Panc1 (cell line): ENCODE measurements around the gene PKD1L1. TPM values are rescaled to one million over a fixed set of nuclear protein-coding genes. Genes with fewer than 3 reads are reported as not detected.
"Not testable (repeated sequence)": the region's sequence is repeated elsewhere in the genome, so short reads cannot be mapped to it uniquely, and the experiment has no call there.

Experiments used
- ATAC-seq: fragments of 200-7000 bp; cut with Tn5 transposase; 2 replicates; pipeline ENCODE4 v1.9.1; 2020; ENCODE audit warnings: mild to moderate bottlenecking, moderate library complexity
- BruUV-seq: library from RNA; stranded (reverse); fragments of 400-500 nt; replicated peaks from 2 replicates; lab custom pipeline; 2021; lab: Mats Ljungman, UMichigan
- CTCF ChIA-PET: fragments of 300-600 bp; sonication (Branson Sonifier 250); formaldehyde crosslinking; loops from one replicate; lab custom pipeline; 2022; ENCODE audit warnings: antibody characterized with exemption; lab: Charles Lee
- POLR2A ChIA-PET: fragments of 300-600 bp; sonication (Branson Sonifier 250); formaldehyde crosslinking; loops from one replicate; lab custom pipeline; 2022; ENCODE audit warnings: antibody characterized with exemption; lab: Charles Lee
- DNase-seq: peaks from one replicate; pipeline ENCODE4 v3.0.0-alpha.2; 2010; ENCODE audit warnings: low read depth, low spot score
- H3K27ac ChIP-seq: 2 replicates; pipeline ENCODE4 v1.5.1; 2011; ENCODE audit warnings: mild to moderate bottlenecking, low read length, inconsistent platforms
- H3K27me3 ChIP-seq: fragments of 200-500 bp; sonication (Bioruptor generic); 2 replicates; pipeline ENCODE4 v1.6.0; 2014; ENCODE audit warnings: low read length, inconsistent platforms; ENCODE audit not compliant: control insufficient read depth, insufficient read depth
- H3K36me3 ChIP-seq: fragments of 200-500 bp; sonication (Bioruptor generic); 2 replicates; pipeline ENCODE4 v1.5.1; 2014; ENCODE audit warnings: inconsistent platforms, mild to moderate bottlenecking, low read length, moderate library complexity; ENCODE audit not compliant: control insufficient read depth, insufficient read depth
- H3K4me1 ChIP-seq: 2 replicates; pipeline ENCODE4 v1.5.1; 2011; ENCODE audit warnings: inconsistent platforms, mild to moderate bottlenecking, low read length, moderate library complexity; ENCODE audit not compliant: control insufficient read depth, insufficient read depth
- H3K4me3 ChIP-seq, 2 experiments: 2 replicates each; pipeline ENCODE4 v1.5.1; 2011 to 2012; ENCODE audit warnings: low read depth in 2 of 2, low read length in 2 of 2, mild to moderate bottlenecking in 2 of 2, inconsistent platforms in 1 of 2, moderate library complexity in 1 of 2
- H3K9me3 ChIP-seq: fragments of 200-500 bp; sonication (Bioruptor generic); 2 replicates; pipeline ENCODE4 v1.5.1; 2014; ENCODE audit warnings: low read depth, mild to moderate bottlenecking, inconsistent platforms, low read length, moderate library complexity; ENCODE audit not compliant: control insufficient read depth, insufficient read depth
- POLR2AphosphoS5 ChIP-seq: IDR thresholded peaks from 2 replicates; pipeline ENCODE4 v1.6.1; 2012; ENCODE audit warnings: mild to moderate bottlenecking, low read depth, low read length, moderate library complexity
- SIN3A ChIP-seq: IDR thresholded peaks from 2 replicates; pipeline ENCODE4 v1.6.1; 2012; ENCODE audit warnings: low read depth, mild to moderate bottlenecking, low read length, moderate library complexity, borderline replicate concordance; ENCODE audit not compliant: insufficient read depth
- TCF7L2 ChIP-seq: IDR thresholded peaks from 2 replicates; pipeline ENCODE4 v1.6.1; 2011; ENCODE audit warnings: mild to moderate bottlenecking, low read depth, low read length, inconsistent platforms
- in situ Hi-C: cut with HindIII; loops from 2 replicates; pipeline ENCODE4 v1.10.0; 2016; ENCODE audit warnings: low sequenced_read_pairs, low pct_unique_long_range_greater_than_20kb
- intact Hi-C: fragments of 100-400 bp; cut with micrococcal nuclease; formaldehyde crosslinking; loops from one replicate; pipeline ENCODE4 v1.10.0; 2022; ENCODE audit not compliant: unreplicated experiment
- total RNA-seq: library from RNA; stranded (reverse); gene quantifications from one replicate; pipeline ENCODE4 v1.2.1, GENCODE V29; 2021; ENCODE audit not compliant: unreplicated experiment
- TF ChIP-seq, protein P1 (sequence below): fragments of 450-650 bp; IDR thresholded peaks from 2 replicates; pipeline ENCODE4 v1.5.1; 2017; ENCODE audit warnings: mild to moderate bottlenecking
- TF ChIP-seq, protein P2 (sequence below), 2 experiments: IDR thresholded peaks; 2 replicates each; pipeline ENCODE4 v1.6.1; 2011 to 2012; ENCODE audit warnings: low read depth in 2 of 2, control low read depth in 1 of 2, low read length in 1 of 2, mild to moderate bottlenecking in 1 of 2, moderate library complexity in 1 of 2; ENCODE audit not compliant: insufficient read depth in 1 of 2

Gene PKD1L1
- total RNA-seq, 1 experiment from 2014 or later: 2.2 TPM

DNA sequence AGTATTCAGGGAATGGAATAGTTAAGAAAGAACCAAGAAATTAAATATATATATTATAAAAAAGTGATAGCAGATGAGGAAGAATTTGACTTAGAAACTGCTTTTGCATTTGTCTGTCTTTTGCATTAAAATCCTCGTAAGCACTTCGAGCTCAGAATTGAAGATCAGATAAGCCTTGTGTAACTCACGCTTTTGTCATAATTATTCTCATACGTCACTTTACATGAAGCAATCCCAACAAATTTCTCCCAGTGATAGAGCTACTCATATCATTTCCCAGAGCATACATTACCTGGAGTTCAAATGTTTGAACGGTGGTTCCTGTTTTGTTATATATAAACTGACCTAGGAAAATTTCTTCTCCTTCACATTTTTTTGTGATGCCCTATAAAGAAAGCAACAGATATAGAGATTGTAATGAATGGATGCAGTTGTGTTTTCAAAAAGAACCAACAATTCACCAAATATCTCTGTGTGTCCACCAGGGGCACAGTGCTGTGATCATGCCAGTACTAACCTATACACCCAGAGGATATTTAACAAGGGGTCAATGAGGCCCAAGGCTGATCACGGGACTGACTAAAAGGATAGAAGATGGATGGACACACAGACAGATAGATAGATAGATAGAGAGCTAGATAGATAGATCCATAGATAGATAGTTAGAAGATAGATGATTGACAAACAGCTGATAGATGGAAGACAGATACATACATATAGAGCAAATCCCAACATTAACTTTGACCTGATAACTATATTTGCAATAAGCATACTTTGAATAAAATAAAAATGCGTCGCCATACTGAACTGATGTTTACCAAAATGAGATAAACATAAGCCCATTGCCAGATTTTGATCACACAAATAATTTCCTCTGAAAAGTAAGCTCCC is 40.5 kb upstream of the PKD1L1 start:
- H3K27me3 ChIP-seq: no peaks in the 10 kb centered on the region
- peaks cover 22% of the 10 kb centered on the region for H3K4me1 ChIP-seq
- no peak overlapping the region for H3K4me3 ChIP-seq
- no peak for ATAC-seq
- H3K36me3 ChIP-seq: no peaks in the 10 kb centered on the region
- DNase-seq: no peak
- POLR2A ChIA-PET: interaction anchor here (0.7 kb wide), 1 partner anchor 132 kb away, joined by 3 read pairs; no protein-coding TSS in a partner anchor
- H3K27ac ChIP-seq: no peak overlapping the region; the same call in 1 of the 2 replicates
- no TSS peak for BruUV-seq
- no peak for TF ChIP-seq TCF7L2
- no peak for TF ChIP-seq SIN3A
- TF ChIP-seq, protein P1, sequence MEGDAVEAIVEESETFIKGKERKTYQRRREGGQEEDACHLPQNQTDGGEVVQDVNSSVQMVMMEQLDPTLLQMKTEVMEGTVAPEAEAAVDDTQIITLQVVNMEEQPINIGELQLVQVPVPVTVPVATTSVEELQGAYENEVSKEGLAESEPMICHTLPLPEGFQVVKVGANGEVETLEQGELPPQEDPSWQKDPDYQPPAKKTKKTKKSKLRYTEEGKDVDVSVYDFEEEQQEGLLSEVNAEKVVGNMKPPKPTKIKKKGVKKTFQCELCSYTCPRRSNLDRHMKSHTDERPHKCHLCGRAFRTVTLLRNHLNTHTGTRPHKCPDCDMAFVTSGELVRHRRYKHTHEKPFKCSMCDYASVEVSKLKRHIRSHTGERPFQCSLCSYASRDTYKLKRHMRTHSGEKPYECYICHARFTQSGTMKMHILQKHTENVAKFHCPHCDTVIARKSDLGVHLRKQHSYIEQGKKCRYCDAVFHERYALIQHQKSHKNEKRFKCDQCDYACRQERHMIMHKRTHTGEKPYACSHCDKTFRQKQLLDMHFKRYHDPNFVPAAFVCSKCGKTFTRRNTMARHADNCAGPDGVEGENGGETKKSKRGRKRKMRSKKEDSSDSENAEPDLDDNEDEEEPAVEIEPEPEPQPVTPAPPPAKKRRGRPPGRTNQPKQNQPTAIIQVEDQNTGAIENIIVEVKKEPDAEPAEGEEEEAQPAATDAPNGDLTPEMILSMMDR: peak; percentile 82
- CTCF ChIA-PET: interaction anchor here (0.6 kb wide), 3 partner anchors 11 to 1393 kb away, joined by 3 to 12 read pairs (median 3); no protein-coding TSS in a partner anchor
- in situ Hi-C loops (no loop called here), intact Hi-C loops (no loop called here)
- H3K9me3 ChIP-seq: no peaks in the 10 kb centered on the region

DNA sequence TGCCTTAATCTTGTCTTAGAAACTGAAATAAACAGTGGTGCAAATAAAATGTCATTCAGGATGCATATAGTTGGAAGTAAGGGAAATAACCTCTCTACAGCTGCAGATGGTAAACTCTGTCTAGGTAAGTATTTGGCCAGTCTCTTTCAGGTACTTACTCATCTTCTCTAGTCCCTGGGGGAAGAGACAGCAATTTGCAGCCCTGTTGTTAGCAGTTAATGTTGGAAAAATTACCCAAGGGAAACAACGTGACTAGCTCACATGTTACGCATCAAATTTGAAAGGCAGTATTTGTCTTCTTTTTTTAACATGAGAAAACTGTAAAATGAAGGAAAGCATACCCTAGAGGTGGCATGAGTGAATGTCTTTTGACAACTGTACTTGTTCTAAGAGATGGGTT is 34.3 kb upstream of the PKD1L1 start:
- in situ Hi-C loops (no loop called here), intact Hi-C loops (no loop called here)
- BruUV-seq: no TSS peak

DNA sequence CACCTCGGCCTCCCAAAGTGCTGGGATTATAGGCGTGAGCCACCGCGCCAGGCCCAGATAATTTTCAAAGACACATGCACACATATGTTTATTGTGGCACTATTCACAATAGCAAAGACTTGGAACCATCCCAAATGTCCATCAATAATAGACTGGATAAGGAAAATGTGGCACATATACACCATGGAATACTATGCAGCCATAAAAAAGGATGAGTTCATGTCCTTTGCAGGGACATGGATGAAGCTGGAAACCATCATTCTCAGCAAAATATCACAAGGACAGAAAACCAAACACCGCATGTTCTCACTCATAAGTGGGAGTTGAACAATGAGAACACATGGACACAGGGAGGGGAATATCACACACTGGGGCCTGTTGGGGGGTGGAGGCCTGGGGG is 32.4 kb upstream of the PKD1L1 start:
- POLR2A ChIA-PET, CTCF ChIA-PET, ATAC-seq: not testable (repeated sequence)

More for the DNA sequence above, 34.3 kb upstream of the PKD1L1 start:
- ChIA-PET CTCF (interaction anchor here (0.5 to 0.7 kb wide), 3 partner anchors 101 to 723 kb away, joined by 3 to 5 read pairs (median 3); no protein-coding TSS in a partner anchor), POLR2A (no interaction called here)
- DNase-seq: no peak
- peaks cover 5% of the 10 kb centered on the region; the same call in 1 of the 2 replicates for H3K36me3 ChIP-seq
- TF ChIP-seq TCF7L2 (no peak), SIN3A (no peak), POLR2AphosphoS5 (no peak)
- TF ChIP-seq, protein P1: no peak
- TF ChIP-seq, protein P2, sequence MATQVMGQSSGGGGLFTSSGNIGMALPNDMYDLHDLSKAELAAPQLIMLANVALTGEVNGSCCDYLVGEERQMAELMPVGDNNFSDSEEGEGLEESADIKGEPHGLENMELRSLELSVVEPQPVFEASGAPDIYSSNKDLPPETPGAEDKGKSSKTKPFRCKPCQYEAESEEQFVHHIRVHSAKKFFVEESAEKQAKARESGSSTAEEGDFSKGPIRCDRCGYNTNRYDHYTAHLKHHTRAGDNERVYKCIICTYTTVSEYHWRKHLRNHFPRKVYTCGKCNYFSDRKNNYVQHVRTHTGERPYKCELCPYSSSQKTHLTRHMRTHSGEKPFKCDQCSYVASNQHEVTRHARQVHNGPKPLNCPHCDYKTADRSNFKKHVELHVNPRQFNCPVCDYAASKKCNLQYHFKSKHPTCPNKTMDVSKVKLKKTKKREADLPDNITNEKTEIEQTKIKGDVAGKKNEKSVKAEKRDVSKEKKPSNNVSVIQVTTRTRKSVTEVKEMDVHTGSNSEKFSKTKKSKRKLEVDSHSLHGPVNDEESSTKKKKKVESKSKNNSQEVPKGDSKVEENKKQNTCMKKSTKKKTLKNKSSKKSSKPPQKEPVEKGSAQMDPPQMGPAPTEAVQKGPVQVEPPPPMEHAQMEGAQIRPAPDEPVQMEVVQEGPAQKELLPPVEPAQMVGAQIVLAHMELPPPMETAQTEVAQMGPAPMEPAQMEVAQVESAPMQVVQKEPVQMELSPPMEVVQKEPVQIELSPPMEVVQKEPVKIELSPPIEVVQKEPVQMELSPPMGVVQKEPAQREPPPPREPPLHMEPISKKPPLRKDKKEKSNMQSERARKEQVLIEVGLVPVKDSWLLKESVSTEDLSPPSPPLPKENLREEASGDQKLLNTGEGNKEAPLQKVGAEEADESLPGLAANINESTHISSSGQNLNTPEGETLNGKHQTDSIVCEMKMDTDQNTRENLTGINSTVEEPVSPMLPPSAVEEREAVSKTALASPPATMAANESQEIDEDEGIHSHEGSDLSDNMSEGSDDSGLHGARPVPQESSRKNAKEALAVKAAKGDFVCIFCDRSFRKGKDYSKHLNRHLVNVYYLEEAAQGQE (IDR thresholded peaks at IDR 0.05; ENCODE audit: insufficient read depth in 1 of 2, low read depth in 2 of 2, low read length in 1 of 2): no peak
- ATAC-seq: no peak
- H3K27me3 ChIP-seq: no peaks in the 10 kb centered on the region
- H3K27ac ChIP-seq: peak overlapping the region; percentile 34; the same call in 1 of the 2 replicates
- peaks cover 22% of the 10 kb centered on the region for H3K4me1 ChIP-seq
- H3K9me3 ChIP-seq: no peaks in the 10 kb centered on the region
- H3K4me3 ChIP-seq: no peak overlapping the region

More for the DNA sequence above, 32.4 kb upstream of the PKD1L1 start:
- BruUV-seq, in situ Hi-C loops, H3K4me3 ChIP-seq, H3K27me3 ChIP-seq, H3K9me3 ChIP-seq, intact Hi-C loops, DNase-seq, H3K27ac ChIP-seq: not testable (repeated sequence)
- H3K36me3 ChIP-seq: peaks cover 22% of the 10 kb centered on the region
- peaks cover 22% of the 10 kb centered on the region for H3K4me1 ChIP-seq
